Thoracic aorta (tissue), 2 donors: ENCODE data around the gene WRNIP1. TPM values are rescaled to one million over a fixed set of nuclear protein-coding genes. Genes with fewer than 3 reads are reported as not detected.
"Not testable (repeated sequence)": the region's sequence is repeated elsewhere in the genome, so short reads cannot be mapped to it uniquely, and the experiment has no call there.

Experiments used
- ATAC-seq: fragments of 150-250 bp; one replicate; pipeline ENCODE4 v1.8.0; 2017; ENCODE audit warnings: low read depth; ENCODE audit not compliant: insufficient number of reproducible peaks, low FRiP score
- DNase-seq: peaks from one replicate; pipeline ENCODE4 v3.0.0-alpha.2; 2020; ENCODE audit warnings: low spot score
- H3K27ac ChIP-seq, 2 donors: fragments of 200-600 bp; sonication (generic); 1 replicate in 1 of 2; 2 replicates in 1 of 2; pipeline ENCODE4 v1.5.1; 2016; ENCODE audit warnings: mild to moderate bottlenecking in 2 of 2, moderate library complexity in 2 of 2
- H3K27me3 ChIP-seq: fragments of 200-600 bp; sonication (generic); replicated peaks from 2 replicates; pipeline ENCODE4 v1.6.0; 2016; ENCODE audit warnings: mild to moderate bottlenecking; ENCODE audit not compliant: insufficient read depth
- H3K36me3 ChIP-seq: fragments of 200-600 bp; sonication (generic); one replicate; pipeline ENCODE4 v1.5.1; 2016
- H3K4me1 ChIP-seq, 2 donors: fragments of 200-600 bp; sonication (generic); 1 replicate in 1 of 2; 2 replicates in 1 of 2; pipeline versions ENCODE4 v1.5.1 to v1.6.0; 2016; ENCODE audit warnings: low read depth in 2 of 2, mild to moderate bottlenecking in 1 of 2; ENCODE audit not compliant: control insufficient read depth in 1 of 2
- H3K4me3 ChIP-seq: fragments of 200-600 bp; sonication (generic); 2 replicates; pipeline ENCODE4 v1.5.1; 2016; ENCODE audit warnings: mild to moderate bottlenecking
- H3K9me3 ChIP-seq: fragments of 200-600 bp; sonication (generic); 2 replicates; pipeline ENCODE4 v1.5.1; 2016
- CTCF ChIP-seq: fragments of 200-600 bp; sonication (generic); IDR thresholded peaks from one replicate; pipeline ENCODE4 v1.5.1; 2019; ENCODE audit warnings: antibody characterized with exemption
- total RNA-seq, 2 donors: library from RNA; depleted of rRNA; stranded (reverse); fragments of >200 nt; gene quantifications; one replicate each; pipeline versions ENCODE4 v1.1.0 to v1.2.3, GENCODE V29; 2016

WRNIP1 gene
- total RNA-seq, 2 donors from 2014 or later, result 87.8 to 93.3 TPM

GRCh38 chr6:2756241-2756640, 9.0 kb upstream of the WRNIP1 start:
- no peaks in the 10 kb centered on the region for H3K36me3 ChIP-seq
- ATAC-seq (no peak), DNase-seq (no peak)
- no peaks in the 10 kb centered on the region for H3K27me3 ChIP-seq
- no peaks in the 10 kb centered on the region for H3K9me3 ChIP-seq
- no peak overlapping the region for H3K4me3 ChIP-seq
- H3K27ac ChIP-seq, result peak overlapping the region in 1 of 2 donors; percentile 25
- TF ChIP-seq CTCF, result no peak
- peaks cover 9 to 10% of the 10 kb centered on the region in 2 donors for H3K4me1 ChIP-seq

- Histone ChIP-seq H3K4me1 (peaks cover 9 to 10% of the 10 kb centered on the region in 2 donors), H3K27me3 (no peaks in the 10 kb centered on the region), H3K27ac (peak overlapping the region in 1 of 2 donors; percentile 47), H3K36me3 (no peaks in the 10 kb centered on the region), H3K9me3 (no peaks in the 10 kb centered on the region), H3K4me3 (no peak overlapping the region)
- DNase-seq, result no peak
- no peak for TF ChIP-seq CTCF
- no peak for ATAC-seq
These were observed 8.4 kb upstream of the WRNIP1 start for GRCh38 chr6:2756687-2757224.

- no peak for DNase-seq
- TF ChIP-seq CTCF, result no peak
- no peak overlapping the region for H3K27ac ChIP-seq
- H3K36me3 ChIP-seq, result no peaks in the 10 kb centered on the region
- no peaks in the 10 kb centered on the region for H3K27me3 ChIP-seq
- H3K4me3 ChIP-seq, result no peak overlapping the region
- H3K4me1 ChIP-seq, result peaks cover 9 to 10% of the 10 kb centered on the region in 2 donors
- no peak for ATAC-seq
- H3K9me3 ChIP-seq, result no peaks in the 10 kb centered on the region
These were observed 6.2 kb upstream of the WRNIP1 start for GRCh38 chr6:2758980-2759379.

- ATAC-seq, result no peak
- Histone ChIP-seq H3K27ac (no peak overlapping the region), H3K36me3 (no peaks in the 10 kb centered on the region), H3K4me3 (no peak overlapping the region), H3K9me3 (no peaks in the 10 kb centered on the region), H3K27me3 (no peaks in the 10 kb centered on the region), H3K4me1 (peaks cover 9 to 10% of the 10 kb centered on the region in 2 donors)
- no peak for DNase-seq
- peak; percentile 26 for TF ChIP-seq CTCF
These were observed 4.0 kb upstream of the WRNIP1 start for GRCh38 chr6:2760882-2761842.

GRCh38 chr6:2762868-2763267, 2.3 kb upstream of the WRNIP1 start:
- H3K9me3 ChIP-seq, ATAC-seq, H3K27me3 ChIP-seq, H3K27ac ChIP-seq, DNase-seq, H3K36me3 ChIP-seq, H3K4me1 ChIP-seq, H3K4me3 ChIP-seq: not testable (repeated sequence)
